ENCODE measurements around the gene NFATC1.

The NFATC1 gene

GRCh38 chr18:79421275-79421857 lies 25.6 kb downstream of the NFATC1 start:
- Histone ChIP-seq H3K79me2 (ENCODE audit: insufficient read depth, low read length) (peaks cover 39% of the 10 kb centered on the region), H3K4me1 (ENCODE audit: insufficient read depth, low read length, severe bottlenecking) (no peaks in the 10 kb centered on the region), H3K4me2 (ENCODE audit: low read length) (no peak overlapping the region), H3K4me3 (ENCODE audit: low read depth, low read length, poor library complexity, severe bottlenecking) (no peak overlapping the region), H3K9ac (ENCODE audit: low read length) (no peak overlapping the region), H3K36me3 (ENCODE audit: insufficient read depth, low read length) (peaks cover 91% of the 10 kb centered on the region), H3K9me3 (ENCODE audit: low read length) (no peaks in the 10 kb centered on the region), H4K20me1 (ENCODE audit: insufficient read depth, low read length) (no peaks in the 10 kb centered on the region), H3F3A (ENCODE audit: insufficient read depth, low read length) (no peaks in the 10 kb centered on the region; the same call in 1 of the 2 replicates), H3K27me3 (ENCODE audit: insufficient read depth, low read length) (no peaks in the 10 kb centered on the region), H3K27ac (ENCODE audit: low read depth, low read length, poor library complexity, severe bottlenecking) (no peak overlapping the region), H3K9me2 (ENCODE audit: low read depth, low read length) (no peaks in the 10 kb centered on the region), H2AFZ (ENCODE audit: low read length) (no peak overlapping the region)
- no peak for TF ChIP-seq CTCF (IDR thresholded peaks at IDR 0.05; ENCODE audit: low read length)
- TF ChIP-seq EZH2 (IDR thresholded peaks at IDR 0.05; ENCODE audit: borderline replicate concordance, low read length): no peak

- peaks cover 93% of the 10 kb centered on the region for H3K36me3 ChIP-seq (ENCODE audit: insufficient read depth, low read length)
- H3K79me2 ChIP-seq (ENCODE audit: insufficient read depth, low read length): peaks cover 39% of the 10 kb centered on the region; the same call in 1 of the 2 replicates
- H3K9ac ChIP-seq (ENCODE audit: low read length): no peak overlapping the region
- H2AFZ ChIP-seq (ENCODE audit: low read length): no peak overlapping the region
- H3K4me1 ChIP-seq (ENCODE audit: insufficient read depth, low read length, severe bottlenecking): no peaks in the 10 kb centered on the region
- no peaks in the 10 kb centered on the region for H4K20me1 ChIP-seq (ENCODE audit: insufficient read depth, low read length)
- no peak overlapping the region for H3K4me2 ChIP-seq (ENCODE audit: low read length)
- TF ChIP-seq EZH2 (IDR thresholded peaks at IDR 0.05; ENCODE audit: borderline replicate concordance, low read length) (no peak), CTCF (IDR thresholded peaks at IDR 0.05; ENCODE audit: low read length) (no peak)
- H3K9me2 ChIP-seq (ENCODE audit: low read depth, low read length): no peaks in the 10 kb centered on the region
- no peaks in the 10 kb centered on the region for H3K27me3 ChIP-seq (ENCODE audit: insufficient read depth, low read length)
- H3F3A ChIP-seq (ENCODE audit: insufficient read depth, low read length): no peaks in the 10 kb centered on the region; the same call in 1 of the 2 replicates
- H3K27ac ChIP-seq (ENCODE audit: low read depth, low read length, poor library complexity, severe bottlenecking): no peak overlapping the region
- H3K9me3 ChIP-seq (ENCODE audit: low read length): no peaks in the 10 kb centered on the region
- no peak overlapping the region for H3K4me3 ChIP-seq (ENCODE audit: low read depth, low read length, poor library complexity, severe bottlenecking)
These were observed 26.5 kb downstream of the NFATC1 start for GRCh38 chr18:79422022-79422782.

GRCh38 chr18:79422783-79423165 lies 27.0 kb downstream of the NFATC1 start:
- Histone ChIP-seq H3K4me2 (ENCODE audit: low read length) (no peak overlapping the region), H3K36me3 (ENCODE audit: insufficient read depth, low read length) (peaks cover 95% of the 10 kb centered on the region), H4K20me1 (ENCODE audit: insufficient read depth, low read length) (no peaks in the 10 kb centered on the region)

More at GRCh38 chr18:79422783-79423165, 27.0 kb downstream of the NFATC1 start:
- H3K9me2 ChIP-seq (ENCODE audit: low read depth, low read length): no peaks in the 10 kb centered on the region
- no peak overlapping the region for H3K27ac ChIP-seq (ENCODE audit: low read depth, low read length, poor library complexity, severe bottlenecking)
- H3K9me3 ChIP-seq (ENCODE audit: low read length): no peaks in the 10 kb centered on the region
- no peak for TF ChIP-seq EZH2 (IDR thresholded peaks at IDR 0.05; ENCODE audit: borderline replicate concordance, low read length)
- TF ChIP-seq CTCF (IDR thresholded peaks at IDR 0.05; ENCODE audit: low read length): no peak
- H3K4me1 ChIP-seq (ENCODE audit: insufficient read depth, low read length, severe bottlenecking): no peaks in the 10 kb centered on the region
- H3K27me3 ChIP-seq (ENCODE audit: insufficient read depth, low read length): no peaks in the 10 kb centered on the region
- no peak overlapping the region for H3K9ac ChIP-seq (ENCODE audit: low read length)
- peaks cover 39% of the 10 kb centered on the region; the same call in 1 of the 2 replicates for H3K79me2 ChIP-seq (ENCODE audit: insufficient read depth, low read length)
- H3K4me3 ChIP-seq (ENCODE audit: low read depth, low read length, poor library complexity, severe bottlenecking): no peak overlapping the region
- H3F3A ChIP-seq (ENCODE audit: insufficient read depth, low read length): no peaks in the 10 kb centered on the region; the same call in 1 of the 2 replicates
- H2AFZ ChIP-seq (ENCODE audit: low read length): no peak overlapping the region
